ENCODE results near the gene GAL3ST3.

Gene GAL3ST3

DNA sequence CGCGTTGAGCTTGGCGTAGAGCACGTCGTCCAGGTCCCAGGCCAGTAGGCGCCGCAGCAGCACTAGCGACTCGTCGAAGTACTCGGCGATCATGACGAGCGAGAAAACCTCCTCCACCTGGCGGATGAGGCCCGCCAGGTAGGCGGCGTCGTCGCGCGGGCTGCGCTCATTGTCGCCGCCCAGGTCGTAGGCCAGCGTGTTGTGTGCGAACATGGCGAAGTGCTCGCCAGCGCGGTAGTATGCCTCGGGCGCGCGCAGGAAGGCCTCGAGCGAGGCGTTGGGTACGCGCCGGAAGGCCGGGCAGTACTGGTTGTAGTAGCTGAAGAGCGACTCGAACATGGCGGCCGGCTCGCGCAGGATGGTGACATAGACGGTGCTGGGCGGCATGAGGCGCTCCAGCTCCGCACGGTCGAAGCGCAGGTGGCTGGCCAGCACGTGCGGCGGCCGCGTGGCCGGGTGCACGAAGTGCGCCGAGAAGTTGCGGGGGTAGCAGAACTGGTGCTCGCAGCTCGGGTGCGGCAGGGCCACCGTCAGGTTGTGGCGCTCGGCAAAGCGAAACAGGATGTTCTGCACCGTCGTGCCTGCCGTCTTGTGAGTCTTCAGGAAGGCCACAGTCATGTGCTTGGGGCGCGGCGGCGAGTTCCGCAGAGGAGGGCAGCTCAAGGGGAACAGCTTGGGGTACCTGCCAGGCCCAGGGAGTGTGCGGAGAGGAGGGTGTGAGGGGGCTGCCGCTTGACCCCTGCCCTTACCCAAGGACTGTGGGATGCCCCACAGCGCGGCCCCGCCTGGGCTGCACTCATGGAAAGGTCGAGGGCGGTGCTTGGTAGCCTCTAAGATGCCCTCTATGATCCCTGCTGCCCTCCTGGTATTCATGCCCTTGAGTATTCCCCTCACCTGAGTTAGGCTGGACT is 5.7 kb downstream of the GAL3ST3 start:
- TF ChIP-seq GATA2 (IDR thresholded peaks at IDR 0.05; ENCODE audit: low read depth, low read length) (no peak), GATA3 (IDR thresholded peaks at IDR 0.05; ENCODE audit: low read depth, low read length) (no peak)

- no peak for TF ChIP-seq GATA2 (IDR thresholded peaks at IDR 0.05; ENCODE audit: low read depth, low read length)
- TF ChIP-seq GATA3 (IDR thresholded peaks at IDR 0.05; ENCODE audit: low read depth, low read length): no peak
Measured at GRCh38 chr11:66042227-66042995, 6.5 kb downstream of the GAL3ST3 start.

DNA sequence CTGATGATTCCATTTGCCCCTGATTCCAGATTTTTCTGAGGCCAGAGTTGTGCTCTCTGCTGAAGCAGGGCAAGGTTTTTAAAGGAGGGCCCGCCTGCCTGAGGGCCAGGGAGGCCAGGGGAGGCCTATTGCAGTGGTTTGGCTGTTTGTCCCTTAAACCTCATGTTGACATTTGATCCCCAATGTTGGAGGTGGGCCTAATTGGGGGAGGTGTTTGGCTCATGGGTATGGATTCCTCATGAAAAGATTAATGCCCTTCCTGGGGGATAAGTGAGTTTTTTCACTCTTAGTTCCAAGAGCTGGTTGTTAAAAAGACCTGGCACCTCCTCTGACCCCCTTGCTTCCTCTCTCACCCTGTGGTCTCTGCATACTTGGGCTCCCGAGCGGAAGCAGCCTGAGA is 9.2 kb downstream of the GAL3ST3 start:
- TF ChIP-seq GATA3 (IDR thresholded peaks at IDR 0.05; ENCODE audit: low read depth, low read length): no peak
- TF ChIP-seq GATA2 (IDR thresholded peaks at IDR 0.05; ENCODE audit: low read depth, low read length): no peak

- TF ChIP-seq GATA3 (IDR thresholded peaks at IDR 0.05; ENCODE audit: low read depth, low read length) (no peak), GATA2 (IDR thresholded peaks at IDR 0.05; ENCODE audit: low read depth, low read length) (no peak)
Measured at GRCh38 chr11:66037327-66037726, 11.6 kb downstream of the GAL3ST3 start.

- no peak for TF ChIP-seq GATA2 (IDR thresholded peaks at IDR 0.05; ENCODE audit: low read depth, low read length)
- TF ChIP-seq GATA3 (IDR thresholded peaks at IDR 0.05; ENCODE audit: low read depth, low read length): no peak
Measured at GRCh38 chr11:66036334-66036710, 12.6 kb downstream of the GAL3ST3 start.

DNA sequence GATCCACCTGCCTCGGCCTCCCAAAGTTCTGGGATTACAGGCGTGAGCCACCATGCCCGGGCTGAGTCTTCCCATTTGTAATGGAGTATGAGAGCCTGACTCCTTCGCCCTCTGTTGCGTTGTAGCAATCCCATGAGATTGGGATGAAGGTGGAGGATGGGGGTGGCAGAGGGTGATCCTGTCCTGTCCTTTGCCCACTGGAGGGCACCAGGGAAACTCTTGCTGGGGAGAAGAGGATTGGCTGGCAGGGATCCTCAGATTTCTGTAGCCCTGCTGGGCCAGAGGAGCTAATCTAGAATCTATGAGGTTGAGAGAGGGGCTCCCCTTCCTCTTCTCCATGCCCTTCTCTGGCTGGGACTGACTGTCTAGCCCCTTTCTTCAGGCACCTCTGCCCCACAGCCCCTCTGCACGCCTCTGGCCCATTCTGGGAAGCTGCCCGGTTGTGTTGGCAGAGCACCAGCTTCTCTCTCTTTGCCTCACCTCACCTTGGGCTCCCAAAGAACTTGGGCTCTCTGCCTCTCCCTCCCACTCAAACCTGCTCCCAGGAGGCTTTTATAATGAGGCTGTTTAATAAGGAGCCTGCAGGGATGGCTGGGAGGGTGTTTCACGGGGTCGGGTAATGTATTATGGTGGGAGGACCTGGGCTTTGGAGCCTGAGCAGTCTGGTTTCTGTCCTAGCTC is 13.2 kb downstream of the GAL3ST3 start:
- TF ChIP-seq GATA2 (IDR thresholded peaks at IDR 0.05; ENCODE audit: low read depth, low read length): no peak
- no peak for TF ChIP-seq GATA3 (IDR thresholded peaks at IDR 0.05; ENCODE audit: low read depth, low read length)

DNA sequence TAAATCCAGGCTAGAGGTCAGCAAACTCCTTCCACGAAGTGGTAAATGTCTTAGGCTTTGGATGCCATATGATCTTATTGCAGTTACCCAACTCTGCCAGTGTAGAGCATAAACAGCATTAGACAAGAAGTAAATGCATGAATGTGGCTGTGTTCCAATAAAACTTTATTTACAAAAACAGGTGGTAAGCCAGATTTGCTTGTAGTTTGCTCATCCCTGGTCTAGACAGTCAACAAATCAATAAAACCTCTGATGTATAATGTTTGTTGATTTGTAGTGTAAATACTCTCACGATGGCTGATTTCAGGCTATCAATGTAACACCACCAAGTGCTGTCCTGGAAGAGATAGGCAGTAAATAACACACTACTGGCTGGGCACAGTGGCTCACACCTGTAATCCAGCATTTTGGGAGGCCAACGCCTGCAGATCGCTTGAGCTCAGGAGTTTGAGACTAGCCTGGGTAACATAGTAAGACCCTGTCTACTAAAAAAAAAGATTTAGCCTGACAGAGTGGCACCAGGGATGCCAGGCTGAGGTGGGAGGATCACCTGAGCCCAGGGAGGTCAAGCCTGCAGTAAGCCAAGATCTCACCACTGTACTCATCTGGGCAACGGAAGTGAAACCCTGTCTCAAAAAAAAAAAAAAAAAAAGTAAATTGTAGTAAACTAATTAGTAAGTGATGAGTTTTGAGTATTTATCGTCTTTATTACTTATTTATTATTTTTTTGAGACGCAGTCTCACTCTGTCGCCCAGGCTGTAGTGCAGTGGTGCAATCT is 15.8 kb downstream of the GAL3ST3 start:
- no peak for TF ChIP-seq GATA3 (IDR thresholded peaks at IDR 0.05; ENCODE audit: low read depth, low read length)
- TF ChIP-seq GATA2 (IDR thresholded peaks at IDR 0.05; ENCODE audit: low read depth, low read length): no peak

- TF ChIP-seq GATA3 (IDR thresholded peaks at IDR 0.05; ENCODE audit: low read depth, low read length) (no peak), GATA2 (IDR thresholded peaks at IDR 0.05; ENCODE audit: low read depth, low read length) (no peak)
Measured at GRCh38 chr11:66026017-66026529, 22.9 kb downstream of the GAL3ST3 start, which contains the start of gene CATSPER1. CATSPER1 (minus strand) TSS chr11:66026479; CDS start chr11:66026379, 100 bp downstream.

GRCh38 chr11:66022401-66023185 is 26.4 kb downstream of the GAL3ST3 start:
- TF ChIP-seq GATA2 (IDR thresholded peaks at IDR 0.05; ENCODE audit: low read depth, low read length) (no peak), GATA3 (IDR thresholded peaks at IDR 0.05; ENCODE audit: low read depth, low read length) (no peak)

- no peak for TF ChIP-seq GATA2 (IDR thresholded peaks at IDR 0.05; ENCODE audit: low read depth, low read length)
- TF ChIP-seq GATA3 (IDR thresholded peaks at IDR 0.05; ENCODE audit: low read depth, low read length): no peak
Measured at GRCh38 chr11:66020618-66021357, 28.2 kb downstream of the GAL3ST3 start.

DNA sequence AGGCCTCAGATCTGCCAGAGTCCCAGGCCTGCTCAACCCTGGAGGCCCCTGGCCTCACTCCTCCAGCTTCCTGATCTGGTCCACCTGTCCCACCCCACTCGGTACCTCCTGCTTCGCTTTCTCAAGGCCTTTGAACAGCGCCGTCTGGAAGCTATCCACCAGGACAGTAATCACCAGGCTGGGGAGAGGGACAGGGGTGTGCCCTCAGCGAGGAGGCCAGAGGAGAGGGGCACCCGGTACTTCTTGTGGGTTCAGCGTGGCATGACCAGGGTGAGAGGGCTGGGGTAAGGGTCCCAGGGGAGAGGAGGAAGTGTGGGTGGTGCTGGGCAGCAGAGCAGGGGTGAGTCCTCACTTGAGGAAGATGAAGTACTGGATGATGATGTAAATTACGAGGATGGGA is 28.7 kb downstream of the GAL3ST3 start:
- no peak for TF ChIP-seq GATA2 (IDR thresholded peaks at IDR 0.05; ENCODE audit: low read depth, low read length)
- no peak for TF ChIP-seq GATA3 (IDR thresholded peaks at IDR 0.05; ENCODE audit: low read depth, low read length)

DNA sequence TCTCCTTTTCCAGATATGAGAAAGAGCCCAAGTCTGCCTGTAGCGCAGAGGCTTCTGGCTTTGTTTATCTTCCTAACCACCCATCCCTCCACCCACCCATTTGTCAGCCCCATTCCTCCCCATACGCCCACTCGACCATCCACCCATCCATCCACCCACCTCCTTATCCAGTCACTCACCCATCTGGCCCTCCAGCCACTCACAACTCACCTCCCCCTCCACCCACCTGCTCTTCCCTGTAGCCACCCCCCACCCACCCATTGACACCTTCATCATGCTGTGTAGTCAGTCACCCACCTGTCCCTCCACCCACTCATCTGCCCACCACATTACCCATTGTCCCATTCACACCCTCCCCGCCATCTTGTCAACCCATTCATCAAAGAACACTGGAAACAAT is 31.6 kb downstream of the GAL3ST3 start:
- TF ChIP-seq GATA3 (IDR thresholded peaks at IDR 0.05; ENCODE audit: low read depth, low read length) (no peak), GATA2 (IDR thresholded peaks at IDR 0.05; ENCODE audit: low read depth, low read length) (no peak)
